ENCODE data around the gene SPATA46.
"Not testable (repeated sequence)": the region's sequence is repeated elsewhere in the genome, so short reads cannot be mapped to it uniquely, and the experiment has no call there.

DNA sequence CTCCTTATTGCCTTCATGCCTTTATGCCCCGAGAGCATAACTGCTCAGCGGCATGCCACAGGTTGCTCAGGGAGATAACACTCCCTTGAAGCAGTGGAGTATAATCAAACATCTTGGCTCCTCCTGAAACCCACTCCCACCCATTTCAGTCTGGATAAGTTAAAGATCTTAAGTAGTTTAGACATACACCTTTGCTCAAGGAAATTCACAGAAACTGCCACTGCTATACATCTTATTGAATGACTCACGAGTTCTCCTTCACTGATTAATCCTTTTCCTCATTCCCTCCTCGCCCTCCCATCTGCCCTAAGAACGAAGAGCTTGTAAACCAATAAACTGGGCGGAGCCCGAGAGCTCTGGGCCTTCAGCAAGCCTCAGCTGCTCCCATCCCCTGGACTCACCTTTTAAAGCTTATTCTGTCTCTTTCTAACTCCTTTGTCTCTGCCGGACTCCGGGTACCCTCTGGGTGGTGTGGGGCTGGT lies 42.8 kb upstream of the SPATA46 start:
- TF ChIP-seq CEBPB (IDR thresholded peaks at IDR 0.05; ENCODE audit: low read depth, low read length); POLR2AphosphoS5 (IDR thresholded peaks at IDR 0.05; ENCODE audit: low read depth, low read length); YY1 (IDR thresholded peaks at IDR 0.05; ENCODE audit: low read depth, low read length); POLR2A (IDR thresholded peaks at IDR 0.05; ENCODE audit: control extremely low read depth in 1 of 2, low read depth in 2 of 2, low read length in 2 of 2); TAF7 (optimal IDR thresholded peaks at IDR 0.05; ENCODE audit: borderline replicate concordance, low read depth, low read length); RAD21 (IDR thresholded peaks at IDR 0.05 in 1 of 2, conservative IDR thresholded peaks at IDR 0.05 in 1 of 2; ENCODE audit: low read depth in 2 of 2, low read length in 2 of 2); TAF1 (IDR thresholded peaks at IDR 0.05; ENCODE audit: low read depth, low read length); ZNF274 (IDR thresholded peaks at IDR 0.05; ENCODE audit: borderline replicate concordance, extremely low read depth, low read length); EZH2 (IDR thresholded peaks at IDR 0.05; ENCODE audit: low read depth, low read length, severe bottlenecking): not testable (repeated sequence)
- TF ChIP-seq, protein P1, sequence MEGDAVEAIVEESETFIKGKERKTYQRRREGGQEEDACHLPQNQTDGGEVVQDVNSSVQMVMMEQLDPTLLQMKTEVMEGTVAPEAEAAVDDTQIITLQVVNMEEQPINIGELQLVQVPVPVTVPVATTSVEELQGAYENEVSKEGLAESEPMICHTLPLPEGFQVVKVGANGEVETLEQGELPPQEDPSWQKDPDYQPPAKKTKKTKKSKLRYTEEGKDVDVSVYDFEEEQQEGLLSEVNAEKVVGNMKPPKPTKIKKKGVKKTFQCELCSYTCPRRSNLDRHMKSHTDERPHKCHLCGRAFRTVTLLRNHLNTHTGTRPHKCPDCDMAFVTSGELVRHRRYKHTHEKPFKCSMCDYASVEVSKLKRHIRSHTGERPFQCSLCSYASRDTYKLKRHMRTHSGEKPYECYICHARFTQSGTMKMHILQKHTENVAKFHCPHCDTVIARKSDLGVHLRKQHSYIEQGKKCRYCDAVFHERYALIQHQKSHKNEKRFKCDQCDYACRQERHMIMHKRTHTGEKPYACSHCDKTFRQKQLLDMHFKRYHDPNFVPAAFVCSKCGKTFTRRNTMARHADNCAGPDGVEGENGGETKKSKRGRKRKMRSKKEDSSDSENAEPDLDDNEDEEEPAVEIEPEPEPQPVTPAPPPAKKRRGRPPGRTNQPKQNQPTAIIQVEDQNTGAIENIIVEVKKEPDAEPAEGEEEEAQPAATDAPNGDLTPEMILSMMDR (IDR thresholded peaks at IDR 0.05; ENCODE audit: control extremely low read depth in 1 of 3, insufficient read depth in 1 of 3, low read depth in 1 of 3, low read length in 3 of 3) = not testable (repeated sequence)
- TF ChIP-seq, protein P2, sequence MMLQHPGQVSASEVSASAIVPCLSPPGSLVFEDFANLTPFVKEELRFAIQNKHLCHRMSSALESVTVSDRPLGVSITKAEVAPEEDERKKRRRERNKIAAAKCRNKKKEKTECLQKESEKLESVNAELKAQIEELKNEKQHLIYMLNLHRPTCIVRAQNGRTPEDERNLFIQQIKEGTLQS (IDR thresholded peaks at IDR 0.05; ENCODE audit: insufficient read depth, low read depth, low read length) = not testable (repeated sequence)
